ENCODE data around the gene SPOCK1. TPM values are rescaled to one million over a fixed set of nuclear protein-coding genes. Genes with fewer than 3 reads are reported as not detected.

The SPOCK1 gene
- total and polyA plus RNA-seq, 3 donors from 2014 or later: 63.8 to 111 (median 101) TPM

DNA sequence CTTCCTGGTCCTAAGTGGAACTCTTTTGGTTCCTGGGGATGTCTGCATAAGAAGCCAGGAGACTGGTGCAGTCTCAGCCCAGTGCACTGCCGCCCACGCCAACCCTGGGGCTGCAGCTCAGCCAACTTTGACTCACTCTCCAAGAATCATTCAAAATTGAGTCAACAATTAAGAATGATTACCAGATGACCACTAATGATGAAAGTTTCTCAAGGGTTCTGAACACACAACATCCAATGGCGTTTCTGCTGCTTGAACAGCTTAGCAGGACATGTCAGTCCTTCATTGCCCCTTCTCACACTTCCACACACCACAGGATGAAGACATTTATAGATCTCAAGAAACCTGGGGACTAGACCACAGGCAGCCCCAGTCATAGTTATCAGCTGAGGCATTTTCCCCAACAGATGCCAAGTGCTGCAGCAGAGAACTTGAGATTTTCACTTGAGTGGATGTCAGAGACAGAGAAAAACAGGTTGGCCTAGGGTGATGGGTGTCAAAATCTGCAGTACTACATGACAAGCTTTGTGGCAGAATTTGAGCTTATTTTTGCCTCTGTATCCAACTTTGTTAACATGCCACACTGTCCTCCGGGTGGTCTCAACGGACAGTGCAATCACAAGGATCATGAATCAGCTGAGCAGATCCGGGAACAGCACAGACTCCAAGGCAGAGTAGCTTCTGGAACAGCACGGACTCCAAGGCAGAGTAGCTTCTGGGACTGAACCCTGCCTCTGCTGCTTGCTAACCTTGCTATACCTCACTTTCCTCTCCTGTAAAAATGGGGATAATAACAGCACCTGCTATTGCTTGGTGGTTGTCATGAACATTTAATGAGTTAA, 356.1 kb downstream of the SPOCK1 start:
- TF ChIP-seq, protein P1, sequence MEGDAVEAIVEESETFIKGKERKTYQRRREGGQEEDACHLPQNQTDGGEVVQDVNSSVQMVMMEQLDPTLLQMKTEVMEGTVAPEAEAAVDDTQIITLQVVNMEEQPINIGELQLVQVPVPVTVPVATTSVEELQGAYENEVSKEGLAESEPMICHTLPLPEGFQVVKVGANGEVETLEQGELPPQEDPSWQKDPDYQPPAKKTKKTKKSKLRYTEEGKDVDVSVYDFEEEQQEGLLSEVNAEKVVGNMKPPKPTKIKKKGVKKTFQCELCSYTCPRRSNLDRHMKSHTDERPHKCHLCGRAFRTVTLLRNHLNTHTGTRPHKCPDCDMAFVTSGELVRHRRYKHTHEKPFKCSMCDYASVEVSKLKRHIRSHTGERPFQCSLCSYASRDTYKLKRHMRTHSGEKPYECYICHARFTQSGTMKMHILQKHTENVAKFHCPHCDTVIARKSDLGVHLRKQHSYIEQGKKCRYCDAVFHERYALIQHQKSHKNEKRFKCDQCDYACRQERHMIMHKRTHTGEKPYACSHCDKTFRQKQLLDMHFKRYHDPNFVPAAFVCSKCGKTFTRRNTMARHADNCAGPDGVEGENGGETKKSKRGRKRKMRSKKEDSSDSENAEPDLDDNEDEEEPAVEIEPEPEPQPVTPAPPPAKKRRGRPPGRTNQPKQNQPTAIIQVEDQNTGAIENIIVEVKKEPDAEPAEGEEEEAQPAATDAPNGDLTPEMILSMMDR (IDR thresholded peaks at IDR 0.05): no peak
- no peak for TF ChIP-seq POLR2A (IDR thresholded peaks at IDR 0.05)
- DNase-seq: no peak
- WGBS, 2 donors: 70 to 81% methylated on average over 6 to 7 of the region's 7 CpGs
- Histone ChIP-seq H3K4me1 (peaks cover 27% of the 10 kb centered on the region), H3K27ac (peak overlapping the region; percentile 29 to 32), H3K27me3 (no peaks in the 10 kb centered on the region), H3K36me3 (ENCODE audit: low read depth, missing control alignments) (no peaks in the 10 kb centered on the region), H3K4me3 (no peak overlapping the region), H3K9me3 (no peaks in the 10 kb centered on the region)
- intact Hi-C loops (cut with DNase I; ENCODE audit: low total_unique reads): no loop called here

DNA sequence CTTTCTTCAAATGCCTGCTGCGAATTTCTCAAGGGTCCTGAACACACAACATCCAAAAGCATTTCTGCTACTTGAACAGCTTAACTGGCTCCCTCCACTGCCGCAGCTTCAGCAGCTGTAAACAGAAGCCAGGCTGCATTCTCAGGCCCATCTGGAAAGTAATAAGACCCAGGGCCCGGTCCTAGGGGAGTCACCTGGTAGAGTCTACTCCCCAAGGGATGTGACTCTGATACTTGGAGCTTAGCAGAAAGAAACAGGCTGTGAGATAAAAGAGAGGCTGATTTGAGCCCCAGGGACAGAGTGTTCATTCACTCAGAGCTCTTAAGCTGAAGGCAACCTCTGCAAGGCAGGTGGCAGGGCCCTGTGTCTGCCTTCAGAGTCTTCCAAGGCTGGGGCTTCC, 356.8 kb downstream of the SPOCK1 start:
- intact Hi-C loops (cut with DNase I; ENCODE audit: low total_unique reads): no loop called here
- WGBS, 2 donors: 51 to 58% methylated on average over 3 of the region's 3 CpGs
- peak; percentile 48 for DNase-seq
- TF ChIP-seq, protein P1 (IDR thresholded peaks at IDR 0.05): no peak
- TF ChIP-seq POLR2A (IDR thresholded peaks at IDR 0.05): no peak
- Histone ChIP-seq H3K9me3 (no peaks in the 10 kb centered on the region), H3K36me3 (ENCODE audit: low read depth, missing control alignments) (no peaks in the 10 kb centered on the region), H3K27ac (peak overlapping the region; percentile 29 to 32), H3K4me1 (peaks cover 27% of the 10 kb centered on the region), H3K27me3 (no peaks in the 10 kb centered on the region), H3K4me3 (no peak overlapping the region)

GRCh38 chr5:137141779-137142178, 357.3 kb downstream of the SPOCK1 start:
- 46% methylated on average over 3 of the region's 3 CpGs for WGBS, 2 donors
- no peaks in the 10 kb centered on the region for H3K9me3 ChIP-seq
- H3K36me3 ChIP-seq (ENCODE audit: low read depth, missing control alignments): no peaks in the 10 kb centered on the region
- TF ChIP-seq, protein P1 (IDR thresholded peaks at IDR 0.05): no peak
- TF ChIP-seq POLR2A (IDR thresholded peaks at IDR 0.05): no peak
- intact Hi-C loops (cut with DNase I; ENCODE audit: low total_unique reads): no loop called here
- DNase-seq: peak; percentile 75
- H3K4me3 ChIP-seq: no peak overlapping the region
- H3K27me3 ChIP-seq: no peaks in the 10 kb centered on the region
- peaks cover 26% of the 10 kb centered on the region for H3K4me1 ChIP-seq
- peak overlapping the region in 1 of 2 donors; percentile 53 for H3K27ac ChIP-seq

DNA sequence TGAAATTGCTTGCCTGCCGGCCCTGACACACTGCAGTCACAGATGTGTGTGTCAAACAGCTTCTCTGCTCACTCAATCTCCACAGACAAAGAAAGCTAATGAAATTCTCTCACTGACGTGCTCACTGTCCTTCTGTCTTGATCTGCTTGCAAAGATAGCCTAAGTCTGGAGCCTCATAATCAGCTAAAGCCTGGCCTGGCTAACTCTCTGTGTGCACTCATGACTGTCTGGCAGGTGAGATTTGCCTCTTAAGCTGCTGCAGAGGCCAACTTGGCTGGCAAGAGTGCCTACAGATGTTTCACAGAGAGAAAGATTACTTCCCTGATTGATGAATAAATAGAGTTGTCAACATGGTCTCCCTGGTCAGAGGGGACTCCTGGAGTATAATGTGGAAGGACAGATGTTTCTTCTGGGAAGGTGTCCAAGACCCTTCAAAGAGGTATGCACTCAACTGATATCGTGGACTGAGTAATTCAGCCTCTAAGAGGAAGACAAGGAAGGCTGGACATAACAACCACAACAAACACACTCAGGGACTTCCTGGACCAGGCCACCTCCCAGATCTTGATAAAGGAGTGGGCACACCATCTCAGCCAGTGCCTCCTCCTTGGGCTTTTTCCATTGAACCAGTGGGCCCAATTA, 362.0 kb downstream of the SPOCK1 start:
- intact Hi-C loops (cut with DNase I; ENCODE audit: low total_unique reads): no loop called here
- DNase-seq: no peak
- Histone ChIP-seq H3K9me3 (no peaks in the 10 kb centered on the region), H3K27me3 (no peaks in the 10 kb centered on the region), H3K36me3 (ENCODE audit: low read depth, missing control alignments) (no peaks in the 10 kb centered on the region), H3K4me1 (peaks cover 16% of the 10 kb centered on the region), H3K4me3 (no peak overlapping the region), H3K27ac (no peak overlapping the region)
- 66 to 80% methylated on average over 3 of the region's 3 CpGs for WGBS, 2 donors
- TF ChIP-seq, protein P1 (IDR thresholded peaks at IDR 0.05): no peak
- TF ChIP-seq POLR2A (IDR thresholded peaks at IDR 0.05): no peak
